Left ventricle myocardium inferior (tissue), 1 donor: ENCODE data around the gene ATP6V0C. TPM values are rescaled to one million over a fixed set of nuclear protein-coding genes. Genes with fewer than 3 reads are reported as not detected.
A peak's percentile ranks its signal among the peaks of the same experiment; 100 is the strongest.

Experiments
- DNase-seq: peaks from one replicate; pipeline ENCODE4 v3.0.0-alpha.2; 2020
- H3K27ac ChIP-seq: fragments of 200-600 bp; replicated peaks from 2 replicates; pipeline ENCODE4 v1.8.0; 2021
- H3K27me3 ChIP-seq: fragments of 200-600 bp; 2 replicates; pipeline ENCODE4 v1.8.0; 2021; ENCODE audit warnings: low read depth
- H3K36me3 ChIP-seq: fragments of 200-600 bp; 2 replicates; pipeline ENCODE4 v1.8.0; 2021
- H3K4me1 ChIP-seq: fragments of 200-600 bp; 2 replicates; pipeline ENCODE4 v1.8.0; 2021
- H3K4me3 ChIP-seq: fragments of 200-600 bp; 2 replicates; pipeline ENCODE4 v1.8.0; 2021; ENCODE audit warnings: mild to moderate bottlenecking, moderate library complexity
- H3K9me3 ChIP-seq: fragments of 200-600 bp; replicated peaks from 2 replicates; pipeline ENCODE4 v1.8.0; 2021
- intact Hi-C: fragments of 100-400 bp; cut with micrococcal nuclease; formaldehyde crosslinking; loops from one replicate; pipeline ENCODE4 v1.11.0; 2022
- total RNA-seq: library from RNA; stranded (reverse); fragmentation: NEBNext Ultra II Directional; extraction: Animal tissue kit (Norgen Biotek cat#: 25700); gene quantifications from one replicate; pipeline ENCODE4 v1.2.1, GENCODE V29; 2021
- TF ChIP-seq, protein P1 (sequence below): fragments of 200-600 bp; IDR thresholded peaks from 2 replicates; pipeline ENCODE4 v1.8.0; 2021; ENCODE audit warnings: antibody characterized with exemption, mild to moderate bottlenecking, borderline replicate concordance
- donor health status: DM: no; HTN: yes; CAD: no; lungs with severe emphysema.

Gene ATP6V0C
- total RNA-seq, 1 donor from 2014 or later: 128 TPM

DNA sequence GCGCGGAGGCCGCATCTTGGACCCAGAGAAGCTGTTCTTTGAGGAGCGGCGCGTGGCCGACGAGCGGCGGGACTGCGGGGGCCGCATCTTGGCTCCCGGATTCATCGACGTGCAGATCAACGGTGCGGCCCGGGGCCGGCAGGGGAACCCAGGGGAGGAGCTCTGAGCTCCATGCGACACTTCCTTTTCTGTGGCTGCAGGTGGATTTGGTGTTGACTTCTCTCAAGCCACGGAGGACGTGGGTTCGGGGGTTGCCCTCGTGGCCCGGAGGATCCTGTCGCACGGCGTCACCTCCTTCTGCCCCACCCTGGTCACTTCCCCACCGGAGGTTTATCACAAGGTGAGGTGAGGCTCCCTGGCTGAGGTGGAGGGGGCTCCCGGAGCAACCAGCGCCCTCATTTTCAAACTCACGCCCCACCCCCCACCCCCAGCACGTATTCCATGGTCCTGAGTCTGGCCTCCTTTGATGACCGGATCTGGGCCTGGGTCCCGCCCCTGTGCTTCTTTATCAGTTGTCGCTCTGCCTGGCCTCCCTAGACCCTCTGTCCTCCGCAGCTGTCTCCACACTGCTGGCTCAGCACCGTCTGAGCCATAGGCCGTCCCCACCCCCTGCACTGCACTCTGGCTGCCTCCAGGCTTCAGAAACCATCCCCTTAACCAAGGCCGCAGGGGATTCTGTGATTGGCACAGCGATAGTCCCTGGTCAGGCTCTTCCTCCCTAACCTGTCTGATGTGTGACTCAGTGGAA, 7.2 kb downstream of the ATP6V0C start:
- H3K36me3 ChIP-seq: peaks cover 41% of the 10 kb centered on the region
- DNase-seq: no peak

DNA sequence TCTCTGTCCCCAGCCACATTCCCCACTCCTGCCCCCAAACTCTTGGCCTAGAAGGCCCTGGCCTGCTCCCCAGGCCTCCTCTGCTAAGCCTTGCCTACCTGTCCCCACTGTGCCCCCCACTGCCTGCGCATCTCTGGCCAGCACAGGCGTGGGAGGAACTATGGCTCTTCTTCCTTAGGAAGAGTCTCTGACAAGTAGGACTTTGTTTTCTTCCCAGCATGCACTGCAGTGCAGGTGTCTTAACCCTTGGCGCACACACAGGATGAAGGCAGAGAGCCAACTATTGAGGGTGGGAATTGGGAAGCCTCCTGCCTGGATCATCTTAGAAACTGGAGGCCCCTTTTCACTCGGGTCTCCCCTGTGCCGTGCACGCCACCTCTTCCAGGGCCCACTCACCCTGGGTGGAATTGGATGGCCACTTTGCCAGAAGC, 10.1 kb downstream of the ATP6V0C start:
- intact Hi-C loops: no loop called here
- DNase-seq: no peak
- Histone ChIP-seq H3K4me3 (no peak overlapping the region), H3K36me3 (peaks cover 60% of the 10 kb centered on the region), H3K4me1 (peaks cover 22% of the 10 kb centered on the region), H3K9me3 (no peaks in the 10 kb centered on the region), H3K27me3 (no peaks in the 10 kb centered on the region), H3K27ac (no peak overlapping the region)
- TF ChIP-seq, protein P1, sequence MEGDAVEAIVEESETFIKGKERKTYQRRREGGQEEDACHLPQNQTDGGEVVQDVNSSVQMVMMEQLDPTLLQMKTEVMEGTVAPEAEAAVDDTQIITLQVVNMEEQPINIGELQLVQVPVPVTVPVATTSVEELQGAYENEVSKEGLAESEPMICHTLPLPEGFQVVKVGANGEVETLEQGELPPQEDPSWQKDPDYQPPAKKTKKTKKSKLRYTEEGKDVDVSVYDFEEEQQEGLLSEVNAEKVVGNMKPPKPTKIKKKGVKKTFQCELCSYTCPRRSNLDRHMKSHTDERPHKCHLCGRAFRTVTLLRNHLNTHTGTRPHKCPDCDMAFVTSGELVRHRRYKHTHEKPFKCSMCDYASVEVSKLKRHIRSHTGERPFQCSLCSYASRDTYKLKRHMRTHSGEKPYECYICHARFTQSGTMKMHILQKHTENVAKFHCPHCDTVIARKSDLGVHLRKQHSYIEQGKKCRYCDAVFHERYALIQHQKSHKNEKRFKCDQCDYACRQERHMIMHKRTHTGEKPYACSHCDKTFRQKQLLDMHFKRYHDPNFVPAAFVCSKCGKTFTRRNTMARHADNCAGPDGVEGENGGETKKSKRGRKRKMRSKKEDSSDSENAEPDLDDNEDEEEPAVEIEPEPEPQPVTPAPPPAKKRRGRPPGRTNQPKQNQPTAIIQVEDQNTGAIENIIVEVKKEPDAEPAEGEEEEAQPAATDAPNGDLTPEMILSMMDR: no peak

More for the DNA sequence above, 7.2 kb downstream of the ATP6V0C start:
- intact Hi-C loops: no loop called here
- Histone ChIP-seq H3K4me1 (peaks cover 51% of the 10 kb centered on the region), H3K27ac (peak overlapping the region; percentile 88), H3K27me3 (no peaks in the 10 kb centered on the region), H3K4me3 (peak overlapping the region; percentile 77), H3K9me3 (no peaks in the 10 kb centered on the region)
- TF ChIP-seq, protein P1: no peak

DNA sequence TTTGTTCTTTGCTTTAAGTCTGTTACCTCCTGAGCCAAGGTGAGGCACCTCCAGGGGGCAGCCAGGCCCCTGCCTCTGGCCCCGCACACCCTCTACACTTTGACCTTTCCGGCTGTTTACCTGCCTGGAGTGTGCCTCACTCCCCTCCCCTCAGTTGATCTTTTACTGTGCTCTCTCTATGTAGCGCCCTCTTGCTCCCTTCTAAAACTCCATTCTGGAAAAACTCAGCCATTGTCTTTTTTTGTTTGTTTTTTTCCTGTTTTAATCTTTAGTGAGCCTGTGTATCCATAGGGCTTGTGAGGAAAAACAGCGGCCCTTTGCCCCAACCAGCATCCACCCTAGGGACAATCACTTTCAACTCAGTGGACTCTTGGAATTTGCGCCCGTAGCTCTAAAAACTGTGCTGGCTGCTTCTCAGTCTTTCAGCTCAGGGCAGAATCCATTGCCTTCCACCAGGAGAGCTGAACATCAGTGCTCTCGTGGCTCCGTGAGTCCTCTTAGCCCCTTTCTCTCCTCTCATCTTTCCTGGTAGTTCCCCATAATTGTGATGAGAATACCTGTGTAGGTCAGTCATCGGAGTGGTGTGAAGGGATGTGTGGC, 10.7 kb downstream of the ATP6V0C start:
- peaks cover 65% of the 10 kb centered on the region for H3K36me3 ChIP-seq
- no peaks in the 10 kb centered on the region for H3K27me3 ChIP-seq
- intact Hi-C loops: no loop called here
- DNase-seq: no peak
- H3K9me3 ChIP-seq: no peaks in the 10 kb centered on the region
- H3K27ac ChIP-seq: no peak overlapping the region
- no peak overlapping the region for H3K4me3 ChIP-seq
- TF ChIP-seq, protein P1: no peak
- H3K4me1 ChIP-seq: peaks cover 16% of the 10 kb centered on the region

DNA sequence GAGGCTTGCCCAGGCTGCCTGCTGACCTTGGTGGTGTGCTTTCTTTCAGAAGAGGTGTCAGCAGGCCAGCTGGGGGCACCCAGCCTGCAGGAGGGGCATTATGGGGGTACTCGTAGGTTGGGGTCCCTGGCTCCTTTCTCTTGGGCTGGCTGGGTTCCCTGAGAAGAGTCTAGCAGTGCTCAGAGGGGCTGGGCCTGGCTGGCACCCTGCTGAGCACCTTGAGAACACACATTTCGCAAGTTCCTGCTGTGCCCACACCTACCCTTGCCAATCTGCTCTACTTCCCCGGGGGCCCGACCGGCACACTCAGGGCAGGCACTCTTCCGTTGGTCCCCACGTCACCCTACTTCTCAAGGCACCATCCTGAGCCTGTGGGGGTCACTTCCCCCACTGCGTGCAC, 12.4 kb downstream of the ATP6V0C start:
- intact Hi-C loops: no loop called here
- H3K4me3 ChIP-seq: no peak overlapping the region
- TF ChIP-seq, protein P1: no peak
- peaks cover 7% of the 10 kb centered on the region for H3K4me1 ChIP-seq
- no peaks in the 10 kb centered on the region for H3K9me3 ChIP-seq
- H3K27me3 ChIP-seq: no peaks in the 10 kb centered on the region
- no peak overlapping the region for H3K27ac ChIP-seq
- H3K36me3 ChIP-seq: peaks cover 67% of the 10 kb centered on the region
- no peak for DNase-seq

DNA sequence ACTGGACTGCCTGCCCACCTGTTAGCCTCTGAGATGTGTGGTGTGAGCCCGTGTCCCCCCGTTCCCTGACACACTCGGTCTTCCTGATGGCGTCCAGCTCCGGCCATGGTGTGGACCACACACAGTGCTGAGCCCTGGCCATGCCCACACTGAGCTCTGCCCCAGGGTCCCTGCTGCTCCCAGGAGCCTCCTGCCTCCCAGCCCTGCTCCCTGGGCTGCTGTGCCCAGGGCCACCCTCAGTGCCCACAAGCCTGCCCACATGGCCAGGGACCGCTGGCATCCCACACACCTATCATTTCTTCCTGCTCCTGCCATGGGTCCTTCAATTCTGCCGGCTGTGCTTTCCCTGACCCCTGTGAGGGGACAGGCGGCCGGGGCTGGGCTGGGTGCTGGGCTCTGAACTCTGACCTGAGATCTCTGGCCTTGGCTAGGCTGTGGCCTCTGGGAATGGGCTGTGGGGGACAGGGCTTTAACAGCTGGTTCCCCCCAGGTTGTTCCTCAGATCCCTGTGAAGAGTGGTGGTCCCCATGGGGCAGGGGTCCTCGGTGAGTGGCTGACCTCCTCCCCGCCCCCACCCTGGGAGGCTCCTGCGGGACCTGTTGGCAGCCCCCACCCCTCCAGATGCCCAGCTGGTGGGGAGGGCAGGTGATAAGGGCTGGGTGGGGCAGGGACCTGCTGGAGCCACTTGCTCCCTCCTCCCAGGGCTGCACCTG, 13.5 kb downstream of the ATP6V0C start:
- DNase-seq: no peak
- TF ChIP-seq, protein P1: no peak
- H3K27me3 ChIP-seq: no peaks in the 10 kb centered on the region
- H3K4me1 ChIP-seq: peaks cover 10% of the 10 kb centered on the region
- H3K9me3 ChIP-seq: no peaks in the 10 kb centered on the region
- intact Hi-C loops: no loop called here
- H3K27ac ChIP-seq: no peak overlapping the region
- peaks cover 61% of the 10 kb centered on the region for H3K36me3 ChIP-seq
- no peak overlapping the region for H3K4me3 ChIP-seq
